Erythroblast (primary cell): ENCODE results near the gene MSH3.

Experiments
- GATA1 ChIP-seq: IDR thresholded peaks from 2 replicates; pipeline ENCODE4 v1.6.1; 2011; ENCODE audit warnings: low read depth, mild to moderate bottlenecking, control low read depth, low read length, moderate library complexity
- POLR2A ChIP-seq: IDR thresholded peaks from 2 replicates; pipeline ENCODE4 v1.6.1; 2011; ENCODE audit warnings: mild to moderate bottlenecking, low read length

DNA sequence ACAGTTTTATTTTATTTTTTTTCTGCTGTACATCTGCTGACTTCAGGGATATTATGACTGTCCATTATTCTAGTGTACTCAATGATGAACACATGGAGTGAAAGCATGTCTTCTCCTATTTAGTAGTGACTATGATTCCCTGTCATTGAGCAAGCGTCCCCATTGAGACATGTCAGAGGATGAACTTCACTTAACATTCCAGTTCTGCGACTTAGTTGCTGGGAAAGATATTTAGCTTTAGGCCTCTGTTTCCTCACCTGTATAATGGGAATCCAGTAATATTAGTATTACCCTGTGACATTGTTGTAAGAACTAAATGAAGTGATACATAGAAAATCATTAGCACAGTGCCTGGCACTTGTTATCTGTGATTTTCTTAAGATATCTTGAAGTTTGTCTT, 145.1 kb downstream of the MSH3 start:
- TF ChIP-seq POLR2A: no peak
- no peak for TF ChIP-seq GATA1
